ENCODE data around the gene TRPC4AP. TPM values are rescaled to one million over a fixed set of nuclear protein-coding genes. Genes with fewer than 3 reads are reported as not detected.

Gene TRPC4AP
- total and polyA plus RNA-seq, 10 of the 15 experiments (the other 5 are each of a cell fraction or from before 2014, with no cell fraction given): 1.1 to 61.7 (median 41.2) TPM

DNA sequence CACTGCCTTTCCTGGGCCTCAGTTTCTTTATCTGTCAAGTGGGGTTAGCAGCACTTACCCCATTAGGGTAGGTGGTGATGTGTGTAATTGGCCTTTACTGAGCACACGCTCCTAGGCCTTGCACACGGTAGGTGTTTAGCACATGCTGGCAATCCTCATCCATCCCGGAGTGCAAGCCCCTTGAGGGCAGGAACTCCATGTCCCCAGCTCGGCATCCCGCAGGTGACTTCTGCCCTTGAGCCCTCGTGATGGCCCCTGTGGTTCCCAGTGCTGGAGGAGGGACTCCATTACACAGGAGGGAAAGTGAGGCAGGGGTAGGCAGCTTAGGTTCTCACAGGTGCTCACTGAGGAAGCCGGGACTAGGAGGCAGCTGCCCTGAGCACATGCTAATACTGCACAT, 96.9 kb downstream of the TRPC4AP start:
- no peaks in the 10 kb centered on the region for H4K20me1 ChIP-seq (ENCODE audit: control insufficient read depth, insufficient read depth)
- H3K9me3 ChIP-seq (replicated peaks; ENCODE audit: control insufficient read depth, insufficient read depth, low read length): no peaks in the 10 kb centered on the region
- no peak overlapping the region for H3K27ac ChIP-seq (ENCODE audit: control insufficient read depth, insufficient read depth)
- ChIA-PET RAD21 (ENCODE audit: unreplicated experiment) (no interaction called here), POLR2A (no interaction called here), CTCF (no interaction called here), SMC1A (ENCODE audit: uncharacterized antibody, unreplicated experiment) (no interaction called here)
- H3K79me2 ChIP-seq (ENCODE audit: control insufficient read depth, insufficient read depth, low read length): no peaks in the 10 kb centered on the region
- H3K4me2 ChIP-seq (ENCODE audit: control insufficient read depth, insufficient read depth): no peak overlapping the region
- no peaks in the 10 kb centered on the region for H3K27me3 ChIP-seq (replicated peaks in 1 of 2; ENCODE audit: control insufficient read depth in 2 of 2, insufficient read depth in 2 of 2, low read length in 1 of 2)
- WGBS (ENCODE audit: insufficient coverage, insufficient replicate concordance, low lambda C conversion rate, missing lambda C conversion rate): 78% methylated on average over 7 of the region's 7 CpGs
- ATAC-seq: no peak
- H3K9ac ChIP-seq (ENCODE audit: control insufficient read depth, insufficient read depth, low read length): no peak overlapping the region
- H3K4me3 ChIP-seq: no peak overlapping the region
- in situ Hi-C loops (cut with MboI): no loop called here
- FAIRE-seq: no peak
- H3K36me3 ChIP-seq (ENCODE audit: control insufficient read depth in 2 of 2, insufficient read depth in 2 of 2, low read length in 1 of 2): peaks cover 0 to 8% of the 10 kb centered on the region in 2 experiments; a peak in 3 of 4 replicates
- TF ChIP-seq, protein P1, sequence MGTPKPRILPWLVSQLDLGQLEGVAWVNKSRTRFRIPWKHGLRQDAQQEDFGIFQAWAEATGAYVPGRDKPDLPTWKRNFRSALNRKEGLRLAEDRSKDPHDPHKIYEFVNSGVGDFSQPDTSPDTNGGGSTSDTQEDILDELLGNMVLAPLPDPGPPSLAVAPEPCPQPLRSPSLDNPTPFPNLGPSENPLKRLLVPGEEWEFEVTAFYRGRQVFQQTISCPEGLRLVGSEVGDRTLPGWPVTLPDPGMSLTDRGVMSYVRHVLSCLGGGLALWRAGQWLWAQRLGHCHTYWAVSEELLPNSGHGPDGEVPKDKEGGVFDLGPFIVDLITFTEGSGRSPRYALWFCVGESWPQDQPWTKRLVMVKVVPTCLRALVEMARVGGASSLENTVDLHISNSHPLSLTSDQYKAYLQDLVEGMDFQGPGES (IDR thresholded peaks at IDR 0.05): no peak
- TF ChIP-seq ATF7 (IDR thresholded peaks at IDR 0.05; ENCODE audit: low read depth) (no peak), ZNF217 (IDR thresholded peaks at IDR 0.05) (no peak), BHLHE40 (IDR thresholded peaks at IDR 0.05; ENCODE audit: borderline replicate concordance in 1 of 2, low read depth in 2 of 2, low read length in 1 of 2) (no peak), NFYA (IDR thresholded peaks at IDR 0.05; ENCODE audit: borderline replicate concordance, low read depth, low read length) (no peak), CBFB (IDR thresholded peaks at IDR 0.05; ENCODE audit: low read depth) (no peak), HCFC1 (IDR thresholded peaks at IDR 0.05; ENCODE audit: low read length) (no peak), DPF2 (IDR thresholded peaks at IDR 0.05) (no peak), ZSCAN29 (IDR thresholded peaks at IDR 0.05) (no peak), KLF5 (IDR thresholded peaks at IDR 0.05; ENCODE audit: partially characterized antibody) (no peak), SPI1 (IDR thresholded peaks at IDR 0.05; ENCODE audit: borderline replicate concordance, insufficient read depth, low read depth, low read length) (no peak)
- TF ChIP-seq, protein P2, sequence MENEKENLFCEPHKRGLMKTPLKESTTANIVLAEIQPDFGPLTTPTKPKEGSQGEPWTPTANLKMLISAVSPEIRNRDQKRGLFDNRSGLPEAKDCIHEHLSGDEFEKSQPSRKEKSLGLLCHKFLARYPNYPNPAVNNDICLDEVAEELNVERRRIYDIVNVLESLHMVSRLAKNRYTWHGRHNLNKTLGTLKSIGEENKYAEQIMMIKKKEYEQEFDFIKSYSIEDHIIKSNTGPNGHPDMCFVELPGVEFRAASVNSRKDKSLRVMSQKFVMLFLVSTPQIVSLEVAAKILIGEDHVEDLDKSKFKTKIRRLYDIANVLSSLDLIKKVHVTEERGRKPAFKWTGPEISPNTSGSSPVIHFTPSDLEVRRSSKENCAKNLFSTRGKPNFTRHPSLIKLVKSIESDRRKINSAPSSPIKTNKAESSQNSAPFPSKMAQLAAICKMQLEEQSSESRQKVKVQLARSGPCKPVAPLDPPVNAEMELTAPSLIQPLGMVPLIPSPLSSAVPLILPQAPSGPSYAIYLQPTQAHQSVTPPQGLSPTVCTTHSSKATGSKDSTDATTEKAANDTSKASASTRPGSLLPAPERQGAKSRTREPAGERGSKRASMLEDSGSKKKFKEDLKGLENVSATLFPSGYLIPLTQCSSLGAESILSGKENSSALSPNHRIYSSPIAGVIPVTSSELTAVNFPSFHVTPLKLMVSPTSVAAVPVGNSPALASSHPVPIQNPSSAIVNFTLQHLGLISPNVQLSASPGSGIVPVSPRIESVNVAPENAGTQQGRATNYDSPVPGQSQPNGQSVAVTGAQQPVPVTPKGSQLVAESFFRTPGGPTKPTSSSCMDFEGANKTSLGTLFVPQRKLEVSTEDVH (IDR thresholded peaks at IDR 0.05; ENCODE audit: low read depth, partially characterized antibody): no peak
- TF ChIP-seq, protein P3, sequence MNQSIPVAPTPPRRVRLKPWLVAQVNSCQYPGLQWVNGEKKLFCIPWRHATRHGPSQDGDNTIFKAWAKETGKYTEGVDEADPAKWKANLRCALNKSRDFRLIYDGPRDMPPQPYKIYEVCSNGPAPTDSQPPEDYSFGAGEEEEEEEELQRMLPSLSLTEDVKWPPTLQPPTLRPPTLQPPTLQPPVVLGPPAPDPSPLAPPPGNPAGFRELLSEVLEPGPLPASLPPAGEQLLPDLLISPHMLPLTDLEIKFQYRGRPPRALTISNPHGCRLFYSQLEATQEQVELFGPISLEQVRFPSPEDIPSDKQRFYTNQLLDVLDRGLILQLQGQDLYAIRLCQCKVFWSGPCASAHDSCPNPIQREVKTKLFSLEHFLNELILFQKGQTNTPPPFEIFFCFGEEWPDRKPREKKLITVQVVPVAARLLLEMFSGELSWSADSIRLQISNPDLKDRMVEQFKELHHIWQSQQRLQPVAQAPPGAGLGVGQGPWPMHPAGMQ (IDR thresholded peaks at IDR 0.05; ENCODE audit: borderline replicate concordance): no peak
- TF ChIP-seq, protein P4, sequence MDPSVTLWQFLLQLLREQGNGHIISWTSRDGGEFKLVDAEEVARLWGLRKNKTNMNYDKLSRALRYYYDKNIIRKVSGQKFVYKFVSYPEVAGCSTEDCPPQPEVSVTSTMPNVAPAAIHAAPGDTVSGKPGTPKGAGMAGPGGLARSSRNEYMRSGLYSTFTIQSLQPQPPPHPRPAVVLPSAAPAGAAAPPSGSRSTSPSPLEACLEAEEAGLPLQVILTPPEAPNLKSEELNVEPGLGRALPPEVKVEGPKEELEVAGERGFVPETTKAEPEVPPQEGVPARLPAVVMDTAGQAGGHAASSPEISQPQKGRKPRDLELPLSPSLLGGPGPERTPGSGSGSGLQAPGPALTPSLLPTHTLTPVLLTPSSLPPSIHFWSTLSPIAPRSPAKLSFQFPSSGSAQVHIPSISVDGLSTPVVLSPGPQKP (IDR thresholded peaks at IDR 0.05; ENCODE audit: low read depth, low read length): no peak
- BruUV-seq (replicated peaks): no TSS peak
- no peak for DNase-seq (ENCODE audit: low read depth, low spot score)
- intact Hi-C loops (cut with micrococcal nuclease; ENCODE audit: unreplicated experiment): no loop called here
- no peaks in the 10 kb centered on the region for H3K4me1 ChIP-seq (ENCODE audit: control insufficient read depth, insufficient read depth, low read length)
- no peak overlapping the region for H2AFZ ChIP-seq (ENCODE audit: control insufficient read depth, low read depth, low read length)

Measured in GM12878 (cell line).